HEK293T (cell line): Measurements from ENCODE around the gene AKAIN1.

ENCODE experiments used
- ARNT ChIP-seq: fragments of 450-650 bp; IDR thresholded peaks from 2 replicates; pipeline ENCODE4 v1.6.1; 2017; ENCODE audit warnings: mild to moderate bottlenecking
- BHLHE40 ChIP-seq: fragments of 450-650 bp; IDR thresholded peaks from 2 replicates; pipeline ENCODE4 v1.6.1; 2016; ENCODE audit warnings: mild to moderate bottlenecking, moderate library complexity, borderline replicate concordance
- FOXA1 ChIP-seq: fragments of 450-650 bp; IDR thresholded peaks from 2 replicates; pipeline ENCODE4 v1.6.1; 2016; ENCODE audit warnings: mild to moderate bottlenecking
- FOXK2 ChIP-seq: fragments of 450-650 bp; IDR thresholded peaks from 2 replicates; pipeline ENCODE4 v1.6.1; 2016; ENCODE audit warnings: mild to moderate bottlenecking
- FOXM1 ChIP-seq: fragments of 450-650 bp; IDR thresholded peaks from 2 replicates; pipeline ENCODE4 v1.6.1; 2017; ENCODE audit warnings: mild to moderate bottlenecking, borderline replicate concordance
- NFRKB ChIP-seq: fragments of 450-650 bp; IDR thresholded peaks from 2 replicates; pipeline ENCODE4 v1.6.1; 2016; ENCODE audit warnings: mild to moderate bottlenecking, moderate library complexity
- SP1 ChIP-seq: fragments of 450-650 bp; IDR thresholded peaks from 2 replicates; pipeline ENCODE4 v1.6.1; 2017
- SUZ12 ChIP-seq: fragments of 450-650 bp; IDR thresholded peaks from 2 replicates; pipeline ENCODE4 v1.6.1; 2016; ENCODE audit warnings: mild to moderate bottlenecking
- TARDBP ChIP-seq: fragments of 450-650 bp; IDR thresholded peaks from 2 replicates; pipeline ENCODE4 v1.6.1; 2016
- ZNF384 ChIP-seq: fragments of 450-650 bp; IDR thresholded peaks from 2 replicates; pipeline ENCODE4 v1.6.1; 2016

GRCh38 chr18:5162111-5162510 is 34.9 kb downstream of the AKAIN1 start:
- no peak for TF ChIP-seq NFRKB
- TF ChIP-seq TARDBP, result no peak
- TF ChIP-seq SP1, result no peak
- TF ChIP-seq FOXK2, result no peak
- no peak for TF ChIP-seq SUZ12
- no peak for TF ChIP-seq ARNT
- no peak for TF ChIP-seq FOXA1
- TF ChIP-seq ZNF384, result no peak
- TF ChIP-seq FOXM1, result no peak
- TF ChIP-seq BHLHE40, result no peak
